Embryonic facial prominence (tissue), 1 donor: ENCODE measurements around the gene MAML2.
A peak's percentile ranks its signal among the peaks of the same experiment; 100 is the strongest.

ENCODE experiments used
- DNase-seq: peaks from one replicate; pipeline ENCODE4 v3.0.0-alpha.2; 2016; ENCODE audit errors: extremely low spot score

MAML2 gene

DNA sequence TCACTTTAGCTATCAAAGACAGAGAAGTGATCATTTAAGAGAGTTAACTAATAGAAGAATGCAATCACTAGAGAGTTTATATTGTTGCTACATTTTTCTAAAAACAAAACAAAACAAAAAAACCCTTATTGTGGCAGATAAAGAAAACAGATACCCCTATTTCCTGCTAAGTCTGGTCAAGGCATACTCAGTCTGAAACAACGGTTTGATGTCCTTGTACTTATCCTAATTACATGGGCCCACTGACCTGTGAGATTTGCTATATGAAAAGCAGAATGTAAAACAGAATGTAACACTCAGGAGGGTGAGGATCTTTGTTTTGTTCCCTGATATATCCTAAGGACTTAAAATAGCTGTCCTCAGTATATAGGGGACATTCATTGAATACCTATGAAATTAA is 24.6 kb downstream of the MAML2 start:
- no peak for DNase-seq

DNA sequence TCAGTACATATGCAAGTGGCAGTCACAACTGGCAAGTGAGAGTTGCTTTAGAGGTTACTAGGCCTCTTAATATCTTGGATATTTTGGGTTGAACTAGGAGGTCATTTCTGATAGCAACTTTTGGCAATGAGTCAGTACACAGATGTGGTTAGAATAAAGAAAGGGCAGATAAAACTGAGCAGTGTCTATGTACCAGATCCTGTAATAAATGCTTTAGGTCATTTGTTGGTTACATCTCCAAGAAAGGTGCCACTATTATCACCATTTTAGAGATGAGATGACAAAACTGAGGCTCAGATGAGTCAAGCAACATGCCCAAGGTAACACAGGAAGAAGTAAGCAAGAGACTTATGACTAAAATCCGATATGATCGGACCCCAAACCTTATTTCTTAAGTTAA is 25.0 kb downstream of the MAML2 start:
- no peak for DNase-seq

DNA sequence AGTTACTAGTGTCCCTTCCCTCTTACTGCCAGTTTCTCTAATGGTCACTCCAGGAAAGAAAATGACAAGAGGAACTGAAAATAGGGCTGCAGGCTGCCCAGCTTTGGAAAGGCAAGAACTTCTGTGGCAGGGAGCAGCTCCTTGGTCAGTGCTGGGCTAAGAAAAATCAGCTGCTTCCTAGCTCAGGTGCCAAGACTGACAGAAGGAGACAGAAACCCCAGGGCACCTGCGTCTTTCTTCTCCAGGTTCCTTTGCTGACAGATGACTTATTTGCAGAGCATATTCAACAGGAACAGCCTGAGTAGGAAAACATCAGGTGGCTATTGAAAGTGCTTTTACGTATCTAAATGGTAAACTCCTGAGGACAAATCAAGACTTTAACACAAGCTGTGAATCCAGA is 25.4 kb downstream of the MAML2 start:
- DNase-seq = no peak

DNA sequence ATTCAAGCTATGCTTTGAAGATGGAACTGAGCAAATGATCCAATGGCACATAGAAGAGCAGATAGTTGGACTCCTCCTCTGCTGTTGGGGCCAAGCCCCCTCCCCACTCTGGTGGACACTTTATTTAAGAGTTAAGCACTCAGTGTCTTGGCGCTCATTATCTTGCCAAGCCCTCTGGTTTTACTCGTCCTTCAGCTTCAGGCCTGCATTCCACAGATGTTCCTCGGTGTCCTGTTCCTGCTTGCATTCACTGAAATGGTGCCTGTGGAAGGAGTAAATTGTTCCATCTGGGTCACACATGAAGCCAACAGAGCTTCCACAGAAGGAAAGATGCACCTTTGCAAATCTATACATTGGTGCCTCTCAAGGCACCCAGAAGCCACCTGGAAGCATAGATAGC is 26.1 kb downstream of the MAML2 start:
- DNase-seq = no peak

DNA sequence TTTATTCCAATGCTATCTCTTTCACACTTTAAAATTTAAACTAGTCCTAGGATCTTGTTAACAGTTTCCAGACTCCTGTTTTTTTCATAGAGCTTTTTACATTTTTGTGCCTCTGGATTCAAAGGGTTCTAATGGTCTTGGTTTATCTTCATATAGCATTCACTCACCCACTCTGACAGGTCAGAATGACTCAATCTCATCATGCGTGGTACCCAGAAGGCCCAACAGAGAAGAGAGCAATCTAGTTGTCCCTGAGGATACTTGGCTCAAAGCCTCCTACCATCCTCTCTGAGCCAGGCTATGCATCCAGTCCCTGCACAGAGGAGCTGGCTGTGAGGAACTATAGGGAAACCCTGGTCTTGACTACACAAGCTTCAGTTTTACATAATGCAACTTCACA is 27.5 kb downstream of the MAML2 start:
- no peak for DNase-seq

DNA sequence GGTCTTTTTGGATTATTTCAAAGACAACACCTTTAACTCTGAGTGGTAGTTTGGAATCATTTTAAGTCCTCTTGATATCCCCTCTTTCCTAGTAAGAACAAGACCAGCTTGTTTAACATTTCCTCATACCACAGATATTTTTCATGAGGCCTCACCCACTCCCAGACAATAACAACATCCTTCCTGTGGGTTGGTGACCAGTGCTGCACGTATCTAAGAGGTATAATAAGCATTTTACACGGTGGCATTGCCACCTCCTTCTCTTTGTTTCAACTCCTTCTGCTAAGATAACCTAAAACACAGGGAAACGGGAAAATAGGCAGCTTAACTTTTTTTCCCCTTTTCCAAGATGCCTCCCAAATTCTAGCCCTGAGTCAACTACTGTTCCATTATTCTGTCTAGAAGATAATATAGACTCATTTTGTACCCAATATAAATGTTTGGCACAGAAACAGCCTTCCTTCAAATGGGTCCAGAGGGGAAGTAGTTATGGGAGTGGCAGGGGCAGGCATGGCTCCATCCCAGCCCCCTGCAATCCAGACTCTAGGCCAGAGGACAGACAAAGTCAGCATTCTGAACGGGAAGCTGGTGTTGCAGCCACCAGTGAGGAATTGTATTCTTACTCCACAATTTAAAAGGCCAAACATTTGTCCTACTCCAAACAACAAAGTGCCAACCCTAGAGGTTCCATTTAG is 28.5 kb downstream of the MAML2 start:
- no peak for DNase-seq

DNA sequence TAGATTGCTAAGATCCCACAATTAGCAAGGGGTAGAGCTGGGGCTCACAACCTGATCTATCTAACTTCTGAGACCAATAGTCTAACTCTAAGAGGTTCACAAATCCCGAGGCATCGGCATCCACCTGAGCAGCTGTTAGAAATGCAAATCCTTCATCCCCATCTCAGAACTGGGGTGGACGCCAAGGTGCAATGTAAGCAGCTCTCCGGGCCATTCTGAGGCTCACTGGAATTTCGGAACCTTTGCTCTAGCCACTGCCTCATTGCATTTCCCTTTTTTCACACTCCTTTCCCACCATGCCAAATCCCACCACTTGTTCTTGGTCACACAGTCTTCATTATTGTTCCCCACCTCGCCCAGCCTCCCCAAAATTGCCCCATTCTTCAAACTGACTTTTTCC is 29.8 kb downstream of the MAML2 start:
- no peak for DNase-seq

DNA sequence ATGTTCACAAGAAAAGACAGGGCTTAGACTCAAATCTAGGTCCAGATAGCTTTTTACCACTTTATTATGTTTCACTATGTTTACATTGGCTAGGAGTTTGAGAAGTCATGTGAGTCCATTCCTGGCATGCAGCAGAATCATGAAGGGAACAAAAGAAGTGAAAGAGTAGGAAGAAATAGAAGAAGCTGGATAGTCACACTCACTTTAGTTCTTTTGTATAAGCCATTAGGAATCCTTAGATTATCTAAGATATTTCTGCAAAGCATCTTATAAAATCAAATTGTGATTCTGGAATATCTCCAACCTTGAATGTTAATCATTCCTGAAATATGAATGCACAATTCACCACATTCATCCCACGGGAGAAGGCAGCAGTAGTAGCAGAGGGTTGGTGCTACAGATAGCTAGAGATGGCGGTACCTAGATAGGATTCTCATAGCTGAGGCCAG is 31.9 kb downstream of the MAML2 start:
- no peak for DNase-seq

DNA sequence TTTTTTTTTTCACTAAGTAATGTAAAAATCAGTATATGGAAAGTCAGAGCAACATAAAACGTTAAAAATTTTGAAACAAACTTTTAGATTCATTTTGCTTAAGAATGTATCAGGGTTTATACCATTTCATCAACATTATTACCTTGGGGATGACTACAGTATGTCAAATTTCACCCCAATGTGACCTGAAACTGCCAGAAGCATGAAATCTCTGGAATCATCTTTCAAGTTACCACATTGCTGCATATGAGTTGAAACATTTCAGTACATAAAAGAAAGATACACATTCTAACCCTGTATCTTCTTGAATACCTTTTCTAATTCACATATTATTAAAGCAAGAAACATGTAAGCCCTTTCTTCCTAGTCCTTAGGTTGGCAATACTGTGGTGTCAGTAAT is 32.8 kb downstream of the MAML2 start:
- DNase-seq = no peak

DNA sequence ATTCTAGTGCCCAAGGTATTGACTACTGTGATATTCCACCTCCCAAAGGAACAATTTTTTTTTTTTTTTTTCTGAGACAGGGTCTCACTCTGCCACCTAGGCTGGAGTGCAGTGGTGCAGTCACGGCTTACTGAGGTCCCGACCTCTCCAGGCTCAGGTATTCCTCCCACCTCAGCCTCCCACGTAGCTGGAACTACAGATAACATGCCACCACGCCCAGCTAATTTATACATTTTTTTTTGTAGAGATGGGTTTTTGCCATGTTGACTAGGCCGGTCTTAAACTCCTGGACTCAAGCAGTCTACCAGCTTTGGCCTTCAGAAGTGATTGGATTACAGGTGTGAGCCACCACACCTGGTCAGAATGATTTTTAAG is 33.4 kb downstream of the MAML2 start:
- no peak for DNase-seq

DNA sequence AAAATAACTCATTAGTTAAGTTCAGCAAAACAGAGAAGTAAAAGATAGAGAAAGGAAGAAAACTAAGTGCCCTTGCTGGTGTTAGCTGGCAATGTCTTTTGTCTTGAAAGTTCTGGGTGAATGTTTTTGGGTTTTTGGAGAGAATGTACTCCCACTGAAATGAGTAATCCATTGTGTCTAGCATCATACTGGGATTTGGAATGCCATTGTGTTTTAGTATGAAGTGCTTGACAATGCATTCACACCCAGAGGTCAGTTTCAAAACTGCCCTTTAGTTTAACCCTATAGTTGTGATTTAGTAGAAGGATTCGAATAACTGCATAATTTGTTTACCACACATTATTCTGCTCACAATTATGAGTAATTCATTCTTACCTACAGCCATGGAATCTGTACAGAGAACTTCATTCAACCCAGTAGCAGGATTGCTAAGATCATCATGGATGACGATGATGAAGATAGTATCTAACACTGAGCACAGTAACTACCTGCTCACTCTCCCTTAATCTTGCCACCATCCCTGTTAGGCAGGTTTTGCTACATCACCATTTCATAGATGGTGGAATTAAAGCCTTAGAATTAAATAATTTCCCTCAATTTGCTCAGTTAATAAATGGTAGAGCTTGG is 33.9 kb downstream of the MAML2 start:
- no peak for DNase-seq

DNA sequence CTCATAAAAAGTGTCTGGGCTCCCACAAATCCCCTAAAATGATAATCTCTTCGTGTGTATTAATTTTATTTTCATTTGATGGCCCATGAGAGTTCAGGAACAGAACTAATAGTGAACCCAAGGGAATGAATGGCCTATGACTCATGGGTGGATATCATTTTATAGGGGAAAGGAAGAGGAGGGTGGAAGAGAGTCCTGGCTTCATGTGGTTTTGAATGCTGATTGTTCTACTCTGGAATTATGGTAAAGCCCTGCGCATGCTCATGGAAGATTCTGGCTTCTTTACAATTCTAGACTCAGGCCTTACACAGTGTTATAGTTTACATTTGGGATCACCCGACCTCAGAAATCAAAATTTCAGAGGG is 35.2 kb downstream of the MAML2 start:
- DNase-seq = peak; percentile 60

DNA sequence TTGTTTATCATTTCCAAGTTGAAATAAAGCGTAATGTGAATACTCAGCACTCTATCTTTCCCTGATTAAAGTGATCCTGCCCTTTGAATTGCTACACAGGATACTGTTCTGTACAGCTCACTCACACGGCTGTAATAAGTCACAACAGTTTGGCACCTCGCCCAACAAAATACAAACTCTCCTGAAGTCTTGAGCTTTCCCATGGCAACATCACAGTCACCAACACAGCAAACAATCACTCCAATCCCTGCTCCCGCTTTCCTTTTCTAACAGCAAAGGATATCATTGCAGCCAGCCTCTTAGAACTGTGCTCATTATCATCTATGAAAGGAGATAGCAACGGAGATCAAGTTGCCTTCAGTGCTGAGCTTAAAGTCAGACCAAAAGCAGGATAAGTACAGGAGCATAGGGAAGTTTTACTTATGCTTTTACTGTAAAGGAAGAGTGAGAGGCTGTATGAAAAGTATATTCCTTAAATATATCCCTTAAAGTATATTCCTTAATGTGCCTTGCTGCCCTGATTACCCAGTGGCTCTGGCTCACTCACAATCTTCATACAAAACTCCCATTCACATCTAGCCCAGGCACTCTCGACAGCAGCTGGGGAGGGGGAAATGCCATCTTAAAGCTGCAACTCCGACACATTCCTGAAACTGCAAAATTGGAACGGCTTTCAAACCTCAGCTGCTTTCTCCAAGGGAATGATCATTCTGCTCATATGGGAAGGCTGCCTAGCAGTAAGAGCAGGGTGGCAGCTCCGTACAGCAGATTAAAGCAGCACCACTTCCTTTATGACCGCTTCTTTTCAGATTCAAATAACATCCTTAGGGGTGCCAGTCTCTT is 35.8 kb downstream of the MAML2 start:
- DNase-seq = peak; percentile 97

DNA sequence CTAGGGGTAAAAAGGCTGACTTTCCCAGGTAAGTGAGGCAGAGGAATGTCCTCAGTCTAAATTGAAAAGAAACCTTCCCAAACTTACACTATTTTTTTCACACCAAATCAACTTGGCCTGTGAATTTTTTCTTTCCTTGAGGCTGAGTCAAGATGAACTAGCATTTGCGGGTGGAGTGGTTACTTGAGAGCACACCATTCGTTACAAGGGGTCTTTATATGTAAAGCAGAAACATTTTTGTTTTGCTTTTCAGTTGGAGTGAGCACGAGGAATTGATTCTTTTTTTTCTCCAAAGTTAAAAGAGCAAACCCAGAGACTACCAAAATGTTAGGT is 36.4 kb downstream of the MAML2 start:
- DNase-seq = no peak

DNA sequence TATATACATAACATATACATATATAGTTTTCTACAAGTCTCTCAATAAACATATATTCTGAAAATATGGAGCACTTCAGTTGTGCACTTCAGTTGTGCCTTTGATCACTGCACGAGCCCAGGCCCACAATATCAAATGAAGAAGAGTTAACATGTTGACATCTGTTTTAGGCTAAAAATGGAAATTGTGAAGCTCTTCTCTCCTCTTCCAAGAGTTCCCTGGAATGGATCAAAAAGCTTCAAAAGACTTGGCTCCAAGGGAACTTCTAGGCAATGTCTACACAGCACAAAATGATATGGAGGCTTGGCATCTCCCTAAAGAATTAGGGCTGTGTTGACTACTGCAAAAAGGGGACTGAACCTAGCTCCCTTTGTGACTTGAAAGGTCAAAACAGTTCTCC is 36.9 kb downstream of the MAML2 start:
- no peak for DNase-seq

DNA sequence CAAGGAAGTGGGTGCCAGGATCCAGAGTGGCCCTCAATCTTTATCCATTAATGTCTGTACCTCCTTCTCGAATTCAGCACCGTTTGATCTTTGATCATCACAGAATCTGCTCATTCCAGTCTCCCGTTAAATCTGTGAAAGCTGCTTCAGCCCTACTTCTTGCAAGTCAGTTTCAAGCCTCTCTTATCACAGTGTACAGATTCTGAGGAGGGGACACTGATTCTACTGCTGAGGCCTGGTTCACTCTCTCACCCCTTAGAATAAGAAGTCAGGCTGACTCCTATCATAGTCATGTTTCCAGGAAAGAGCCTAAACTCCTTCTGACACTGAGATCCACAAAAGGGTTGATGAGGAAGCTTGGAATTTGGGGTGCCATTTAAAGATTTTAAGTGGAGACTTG is 39.0 kb downstream of the MAML2 start:
- no peak for DNase-seq

DNA sequence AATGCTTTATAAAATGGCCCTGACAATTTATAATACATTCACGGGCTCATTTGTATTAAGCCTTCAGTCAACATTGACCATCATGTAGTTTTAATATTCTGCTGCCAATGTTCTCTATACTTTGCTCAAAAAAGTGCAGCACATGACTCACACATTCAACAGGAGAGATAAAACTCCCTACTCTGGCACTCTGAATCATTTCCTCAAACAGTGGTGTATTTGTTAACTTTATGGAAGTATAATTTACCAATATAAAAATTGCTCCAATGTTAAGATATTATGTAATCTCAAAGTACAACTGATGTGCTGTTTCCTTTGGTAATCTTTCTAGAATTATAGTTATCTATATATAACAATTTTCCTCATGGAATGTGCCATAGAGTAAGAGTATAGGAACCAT is 39.9 kb downstream of the MAML2 start:
- no peak for DNase-seq

DNA sequence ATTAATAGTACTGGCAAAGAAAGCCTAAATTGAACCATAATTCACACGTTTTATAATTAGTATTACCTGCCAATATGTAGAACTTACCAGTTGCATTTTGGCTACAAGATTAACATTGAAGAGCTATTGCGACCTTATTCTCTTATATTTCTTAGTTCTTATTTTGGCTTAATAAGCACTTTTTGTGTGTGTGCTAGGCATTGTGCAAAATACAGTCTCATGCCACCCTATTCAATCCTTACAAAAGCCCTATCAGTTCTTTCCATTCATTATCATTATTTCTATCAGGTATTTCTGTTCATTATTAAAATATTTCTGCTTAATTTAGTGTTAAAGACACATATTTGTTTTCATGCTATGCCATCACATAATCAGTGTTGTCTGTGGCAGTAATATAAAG is 41.2 kb downstream of the MAML2 start:
- DNase-seq = no peak

DNA sequence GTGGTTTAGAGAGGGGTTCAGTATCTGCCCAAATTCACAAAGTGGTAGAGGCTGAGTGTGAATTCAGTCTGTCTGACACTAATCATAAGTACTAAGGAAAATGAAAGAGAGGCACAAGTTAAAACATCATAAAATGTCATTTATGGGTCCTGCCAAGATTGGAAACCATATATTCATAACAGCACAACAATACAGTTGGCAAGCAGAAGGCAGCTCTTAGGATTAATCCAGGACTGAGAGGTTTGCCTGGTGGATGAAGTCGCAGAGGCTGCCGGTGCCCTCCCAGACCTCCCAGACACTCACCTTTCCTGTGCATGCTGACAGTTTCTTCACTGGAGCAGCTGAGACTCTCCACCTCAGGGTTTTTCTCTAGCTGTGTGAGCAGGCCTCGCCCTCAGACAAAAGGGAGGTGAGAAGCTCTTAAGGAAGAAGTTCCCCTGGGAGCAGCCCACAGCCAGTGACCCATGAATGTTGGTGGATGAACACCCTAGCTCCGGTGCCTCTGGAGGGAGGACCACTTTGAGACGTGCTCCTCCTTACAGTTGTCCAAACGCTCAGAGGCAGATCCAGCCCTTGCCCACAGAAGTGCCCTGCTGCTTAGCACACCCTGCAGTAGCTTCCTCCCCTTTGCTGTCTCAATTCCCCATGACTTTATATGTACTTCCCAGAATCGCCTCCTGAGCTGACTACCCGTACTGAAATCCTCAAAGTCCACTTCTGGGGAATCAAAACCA is 43.7 kb downstream of the MAML2 start:
- no peak for DNase-seq

DNA sequence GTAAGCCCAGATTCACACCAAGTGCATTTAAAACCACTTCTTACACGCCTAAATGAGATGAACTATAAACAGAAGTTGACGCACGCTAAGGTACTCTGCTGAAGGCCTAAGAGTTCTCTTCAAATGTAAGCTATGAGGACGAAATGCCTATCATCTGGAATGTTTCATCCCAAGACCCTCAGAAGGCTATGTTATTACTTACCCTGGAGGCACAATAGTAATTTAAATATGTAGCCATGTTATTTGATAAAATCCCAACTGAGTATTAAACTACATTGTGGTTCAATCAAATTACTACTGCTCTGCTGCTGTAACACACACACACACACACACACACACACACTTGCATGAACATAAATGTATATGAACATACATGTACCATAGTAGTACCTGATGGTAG is 47.6 kb downstream of the MAML2 start:
- DNase-seq = no peak

DNA sequence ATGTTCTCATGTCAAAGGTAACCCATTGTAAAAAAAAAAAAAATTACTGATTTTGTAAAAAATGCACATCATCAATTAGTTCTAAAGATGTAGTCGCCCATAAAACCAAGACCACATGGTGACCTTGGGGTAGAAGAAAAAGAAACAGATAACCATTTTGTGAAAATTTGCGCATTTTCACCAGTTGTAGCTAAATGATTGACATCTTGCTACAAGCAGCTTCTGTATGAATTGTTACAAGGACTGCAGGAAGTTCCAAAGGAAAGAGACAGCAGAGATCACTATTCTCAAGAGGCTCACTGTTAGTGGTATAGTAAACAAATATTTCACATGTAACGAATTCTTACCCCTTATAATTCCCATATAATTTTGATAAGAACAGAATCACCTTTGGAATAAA is 48.7 kb downstream of the MAML2 start:
- no peak for DNase-seq

DNA sequence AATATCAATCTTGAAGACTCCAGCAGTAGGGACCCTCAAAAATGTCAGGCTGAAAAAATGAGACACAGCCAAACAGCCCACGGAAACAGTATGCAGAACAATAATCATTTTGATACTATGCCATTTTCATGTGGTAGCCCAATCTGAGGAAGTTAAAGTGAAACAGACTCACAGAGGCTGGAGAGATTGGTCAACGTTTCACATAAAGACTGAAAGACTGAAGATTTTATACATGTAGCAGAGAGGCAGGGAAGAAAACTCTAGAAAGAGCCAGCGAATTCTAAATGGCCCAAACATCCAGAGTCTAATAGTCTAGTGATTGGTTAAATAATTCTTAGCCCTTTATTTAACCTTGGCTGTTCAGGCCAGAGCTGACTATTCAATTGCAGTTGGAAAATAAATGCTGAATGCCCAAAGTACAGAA is 49.4 kb downstream of the MAML2 start:
- DNase-seq = no peak

DNA sequence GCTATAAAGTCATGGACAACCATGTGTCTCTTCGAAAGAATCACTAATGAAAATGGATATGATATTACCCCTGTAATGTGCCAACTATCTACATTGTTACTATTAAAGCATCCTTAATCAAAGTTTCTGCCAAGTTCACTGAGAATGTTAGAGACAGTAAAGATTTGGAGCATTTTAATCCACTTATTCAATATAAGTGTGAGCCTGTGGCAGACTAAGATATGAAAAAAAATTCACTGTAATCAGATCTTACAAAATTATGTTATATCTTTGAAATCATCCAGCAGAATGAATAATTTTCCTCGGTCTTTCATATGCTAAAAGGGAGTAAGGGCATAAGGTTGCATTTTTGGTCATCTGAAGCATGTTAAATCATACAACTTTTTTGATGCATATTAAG is 49.9 kb downstream of the MAML2 start:
- DNase-seq = no peak
